ENCODE data around the gene DYNC1H1.

DNA sequence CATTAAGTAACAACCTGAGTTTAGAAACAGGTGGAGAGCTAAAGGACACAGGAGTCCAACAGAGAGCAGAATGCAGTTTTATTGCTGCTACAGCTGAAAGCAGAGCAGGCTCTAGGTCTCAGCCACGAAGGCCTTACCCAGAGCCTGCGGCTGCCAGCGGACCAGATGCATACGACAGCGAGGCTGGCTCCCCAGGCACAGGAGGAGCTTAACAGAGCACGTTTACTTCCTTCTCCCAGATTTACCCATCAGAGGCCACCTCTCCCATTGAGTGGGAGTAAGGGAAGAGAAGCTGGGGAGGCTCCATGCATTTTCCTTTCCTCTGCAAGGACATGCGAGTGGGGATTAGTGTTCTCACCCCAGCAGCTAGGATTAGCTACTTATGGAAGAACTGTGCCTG is 22.6 kb downstream of the DYNC1H1 start:
- TF ChIP-seq, protein P1, sequence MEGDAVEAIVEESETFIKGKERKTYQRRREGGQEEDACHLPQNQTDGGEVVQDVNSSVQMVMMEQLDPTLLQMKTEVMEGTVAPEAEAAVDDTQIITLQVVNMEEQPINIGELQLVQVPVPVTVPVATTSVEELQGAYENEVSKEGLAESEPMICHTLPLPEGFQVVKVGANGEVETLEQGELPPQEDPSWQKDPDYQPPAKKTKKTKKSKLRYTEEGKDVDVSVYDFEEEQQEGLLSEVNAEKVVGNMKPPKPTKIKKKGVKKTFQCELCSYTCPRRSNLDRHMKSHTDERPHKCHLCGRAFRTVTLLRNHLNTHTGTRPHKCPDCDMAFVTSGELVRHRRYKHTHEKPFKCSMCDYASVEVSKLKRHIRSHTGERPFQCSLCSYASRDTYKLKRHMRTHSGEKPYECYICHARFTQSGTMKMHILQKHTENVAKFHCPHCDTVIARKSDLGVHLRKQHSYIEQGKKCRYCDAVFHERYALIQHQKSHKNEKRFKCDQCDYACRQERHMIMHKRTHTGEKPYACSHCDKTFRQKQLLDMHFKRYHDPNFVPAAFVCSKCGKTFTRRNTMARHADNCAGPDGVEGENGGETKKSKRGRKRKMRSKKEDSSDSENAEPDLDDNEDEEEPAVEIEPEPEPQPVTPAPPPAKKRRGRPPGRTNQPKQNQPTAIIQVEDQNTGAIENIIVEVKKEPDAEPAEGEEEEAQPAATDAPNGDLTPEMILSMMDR (IDR thresholded peaks at IDR 0.05) = no peak
- TF ChIP-seq POLR2A (IDR thresholded peaks at IDR 0.05) = no peak

Measured in adrenal gland (tissue), 5 donors.